K562 (cell line): ENCODE measurements around the gene BCAN. TPM values are rescaled to one million over a fixed set of nuclear protein-coding genes. Genes with fewer than 3 reads are reported as not detected.

Source experiments
- ATF6 ChIP-seq: sonication (generic); formaldehyde crosslinking; IDR thresholded peaks from 2 replicates; pipeline ENCODE4 v1.4.0; 2020; ENCODE audit warnings: mild to moderate bottlenecking, missing genetic modification reagents
- BACH1 ChIP-seq: fragments of 200-800 bp; sonication (Bioruptor generic); IDR thresholded peaks from 2 replicates; pipeline ENCODE4 v1.6.1; 2016; ENCODE audit warnings: missing genetic modification characterization, missing compliant biosample characterization
- EP400 ChIP-seq: fragments of 450-650 bp; IDR thresholded peaks from 2 replicates; pipeline ENCODE4 v1.6.1; 2017; ENCODE audit warnings: antibody characterized with exemption, mild to moderate bottlenecking, moderate library complexity
- MCM3 ChIP-seq: fragments of 450-650 bp; IDR thresholded peaks from 2 replicates; pipeline ENCODE4 v1.6.1; 2016
- PRMT5 ChIP-seq: sonication (generic); formaldehyde crosslinking; IDR thresholded peaks from 2 replicates; pipeline ENCODE4 v1.5.0; 2020; ENCODE audit warnings: missing genetic modification reagents
- SRSF1 ChIP-seq: fragments of 200-400 bp; formaldehyde crosslinking; IDR thresholded peaks from 2 replicates; pipeline ENCODE4 v1.6.1; 2017; ENCODE audit warnings: mild to moderate bottlenecking, low read depth, low read length, moderate library complexity
- SRSF3 ChIP-seq: fragments of 200-400 bp; formaldehyde crosslinking; IDR thresholded peaks from 2 replicates; pipeline ENCODE4 v1.6.1; 2016; ENCODE audit warnings: mild to moderate bottlenecking, low read length, moderate library complexity; ENCODE audit not compliant: insufficient read depth
- THRB ChIP-seq: fragments of 450-650 bp; formaldehyde crosslinking; conservative IDR thresholded peaks from 2 replicates; pipeline ENCODE4 v1.4.0; 2022; ENCODE audit warnings: mild to moderate bottlenecking, missing genetic modification characterization
- UBTF ChIP-seq, 2 experiments: IDR thresholded peaks; 2 replicates each; pipeline ENCODE4 v1.6.1; 2012; ENCODE audit warnings: improper control_type of control experiment in 2 of 2, low read depth in 2 of 2, low read length in 2 of 2, borderline replicate concordance in 1 of 2
- ZNF592 ChIP-seq: fragments of 450-650 bp; IDR thresholded peaks from 2 replicates; pipeline ENCODE4 v1.6.1; 2017; ENCODE audit warnings: antibody characterized with exemption, mild to moderate bottlenecking
- ZNF707 ChIP-seq: fragments of 250-450 bp; sonication (Bioruptor Pico); conservative IDR thresholded peaks from 2 replicates; pipeline ENCODE4 v1.8.0; 2022; ENCODE audit warnings: inconsistent platforms, mild to moderate bottlenecking, moderate library complexity
- ZNF764 ChIP-seq: fragments of 250-450 bp; sonication (Bioruptor Pico); IDR thresholded peaks from 2 replicates; pipeline ENCODE4 v1.4.0; 2020; ENCODE audit warnings: low read depth, mild to moderate bottlenecking, moderate library complexity
- ZNF79 ChIP-seq: fragments of 250-450 bp; sonication (Bioruptor Pico); IDR thresholded peaks from 2 replicates; pipeline ENCODE4 v1.4.0; 2020; ENCODE audit warnings: low read depth, mild to moderate bottlenecking, moderate library complexity
- polyA plus RNA-seq, 8 experiments: library from polyadenylated mRNA; depleted of rRNA in 4 of 8; stranded (reverse) in 5 of 8; unstranded in 3 of 8; fragments of >200 nt; fragmentation: Nextera tagmentation in 2 of 8; fragmentation: Illumina TruSeq in 1 of 8; extraction: Ambion mirVana in 2 of 8; extraction: Trizol in 1 of 8; gene quantifications; 2 replicates each; pipeline versions ENCODE4 v1.2.1 to v1.2.3, GENCODE V29; 2011 to 2014; ENCODE audit warnings: inconsistent platforms in 1 of 8, missing spikeins in 1 of 8
- total RNA-seq, 7 experiments: library from RNA; depleted of rRNA in 6 of 7; stranded (reverse); fragments of >200 nt in 6 of 7; fragmentation: Illumina TruSeq in 2 of 7; extraction: Trizol in 2 of 7; gene quantifications; 2 replicates each; pipeline versions ENCODE4 v1.2.1 to v1.2.3, GENCODE V29; 2011 to 2021; ENCODE audit warnings: low replicate concordance in 1 of 7
- TF ChIP-seq, protein P1 (sequence below): fragments of 250-450 bp; sonication (Bioruptor Pico); IDR thresholded peaks from 2 replicates; pipeline ENCODE4 v1.8.0; 2022; ENCODE audit warnings: inconsistent platforms

Gene BCAN
- total and polyA plus RNA-seq, 9 of the 15 experiments (the other 6 are each of a cell fraction or from before 2014, with no cell fraction given) = 0.04 to 0.33 (median 0.14) TPM; not detected in 5

- TF ChIP-seq, protein P1, sequence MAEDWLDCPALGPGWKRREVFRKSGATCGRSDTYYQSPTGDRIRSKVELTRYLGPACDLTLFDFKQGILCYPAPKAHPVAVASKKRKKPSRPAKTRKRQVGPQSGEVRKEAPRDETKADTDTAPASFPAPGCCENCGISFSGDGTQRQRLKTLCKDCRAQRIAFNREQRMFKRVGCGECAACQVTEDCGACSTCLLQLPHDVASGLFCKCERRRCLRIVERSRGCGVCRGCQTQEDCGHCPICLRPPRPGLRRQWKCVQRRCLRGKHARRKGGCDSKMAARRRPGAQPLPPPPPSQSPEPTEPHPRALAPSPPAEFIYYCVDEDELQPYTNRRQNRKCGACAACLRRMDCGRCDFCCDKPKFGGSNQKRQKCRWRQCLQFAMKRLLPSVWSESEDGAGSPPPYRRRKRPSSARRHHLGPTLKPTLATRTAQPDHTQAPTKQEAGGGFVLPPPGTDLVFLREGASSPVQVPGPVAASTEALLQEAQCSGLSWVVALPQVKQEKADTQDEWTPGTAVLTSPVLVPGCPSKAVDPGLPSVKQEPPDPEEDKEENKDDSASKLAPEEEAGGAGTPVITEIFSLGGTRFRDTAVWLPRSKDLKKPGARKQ (CRISPR knock-in tag) = no peak
- TF ChIP-seq UBTF (IDR thresholded peaks at IDR 0.05; ENCODE audit: borderline replicate concordance in 1 of 2, low read depth in 2 of 2, low read length in 2 of 2) = no peak
- no peak for TF ChIP-seq EP400
- TF ChIP-seq SRSF1 = no peak
- TF ChIP-seq ATF6 (CRISPR knock-in tag) = no peak
- no peak for TF ChIP-seq THRB (CRISPR knock-in tag)
- no peak for TF ChIP-seq MCM3
- no peak for TF ChIP-seq SRSF3
- no peak for TF ChIP-seq ZNF764 (CRISPR knock-in tag)
- TF ChIP-seq ZNF707 (CRISPR knock-in tag) = no peak
- no peak for TF ChIP-seq ZNF79 (CRISPR knock-in tag)
- no peak for TF ChIP-seq BACH1
- TF ChIP-seq ZNF592 = no peak
- TF ChIP-seq PRMT5 (CRISPR knock-in tag) = no peak
Observed at GRCh38 chr1:156656806-156657740, 15.2 kb downstream of the BCAN start (continued).
